K562 (cell line): ENCODE results near the gene DAPK2. TPM values are rescaled to one million over a fixed set of nuclear protein-coding genes. Genes with fewer than 3 reads are reported as not detected.

Source experiments
- ATAC-seq: fragments of 200-7000 bp; cut with Tn5 transposase; 3 replicates; pipeline ENCODE4 v1.9.1; 2020; ENCODE audit warnings: moderate library complexity
- BruUV-seq: library from RNA; stranded (reverse); fragments of 400-500 nt; replicated peaks from 2 replicates; lab custom pipeline; 2021; lab: Mats Ljungman, UMichigan
- CTCF ChIA-PET: fragments of 300-600 bp; formaldehyde crosslinking; extraction: SDS; loops from one replicate; lab custom pipeline; 2021; ENCODE audit warnings: low intra/inter-chr PET ratio; lab: Yijun Ruan, JAX
- POLR2A ChIA-PET: fragments of 300-600, 350-650 bp; sonication (Branson Sonifier 250); formaldehyde crosslinking; extraction: SDS; loops from one replicate; lab custom pipeline; 2021; ENCODE audit warnings: antibody characterized with exemption, inconsistent platforms; lab: Yijun Ruan, JAX
- DNase-seq, 4 experiments: peaks; one replicate each; pipeline versions ENCODE4 v3.0.0 to v3.0.0-alpha.2; 2011 to 2018; ENCODE audit warnings: low spot score in 3 of 4, mixed read lengths in 3 of 4; ENCODE audit errors: extremely low read depth in 1 of 4
- FAIRE-seq: peaks from 2 replicates; lab custom pipeline; 2011; peaks lifted over from hg19 to GRCh38; lab: Jason Lieb, UNC
- H2AFZ ChIP-seq: 2 replicates; pipeline ENCODE4 v1.6.0; 2011; ENCODE audit warnings: low read depth, low read length, control low read depth, inconsistent platforms
- H3K27ac ChIP-seq: fragments of 200-600 bp; 3 replicates; pipeline ENCODE4 v1.8.0; 2011; ENCODE audit warnings: low read depth, mild to moderate bottlenecking, control low read depth, inconsistent platforms, low read length, moderate library complexity, mixed read lengths; ENCODE audit errors: extremely low read depth
- H3K27me3 ChIP-seq, 2 experiments: fragments of 300-600 bp in 1 of 2; 2 replicates in 1 of 2; 3 replicates in 1 of 2; pipeline versions ENCODE4 v1.6.0 to v1.8.0; 2011; ENCODE audit warnings: inconsistent platforms in 2 of 2, low read length in 2 of 2, mild to moderate bottlenecking in 1 of 2, mixed read lengths in 1 of 2, moderate library complexity in 1 of 2; ENCODE audit not compliant: control insufficient read depth in 2 of 2, insufficient read depth in 2 of 2
- H3K36me3 ChIP-seq: fragments of 300-600 bp; 3 replicates; pipeline ENCODE4 v1.8.0; 2011; ENCODE audit warnings: mild to moderate bottlenecking, low read length, inconsistent platforms; ENCODE audit not compliant: control insufficient read depth, insufficient read depth
- H3K4me1 ChIP-seq, 2 experiments: fragments of 200-600 bp in 1 of 2; replicated peaks in 1 of 2; 2 replicates in 1 of 2; 3 replicates in 1 of 2; pipeline versions ENCODE4 v1.5.1 to v1.8.0; 2011; ENCODE audit warnings: inconsistent platforms in 2 of 2, low read length in 2 of 2, mild to moderate bottlenecking in 1 of 2, mixed read lengths in 1 of 2, moderate library complexity in 1 of 2; ENCODE audit not compliant: control insufficient read depth in 2 of 2, insufficient read depth in 2 of 2
- H3K4me2 ChIP-seq: 2 replicates; pipeline ENCODE4 v1.6.1; 2011; ENCODE audit warnings: low read length, control low read depth, inconsistent platforms, mixed read lengths; ENCODE audit not compliant: insufficient read depth
- H3K4me3 ChIP-seq: fragments of 200-600 bp; sonication (generic), shearing (Covaris generic); 2 replicates; pipeline ENCODE4 v1.5.1; 2016; ENCODE audit warnings: control low read depth, inconsistent platforms
- H3K79me2 ChIP-seq: fragments of 200-600 bp; 3 replicates; pipeline ENCODE4 v1.8.0; 2011; ENCODE audit warnings: low read length, inconsistent platforms; ENCODE audit not compliant: control insufficient read depth, insufficient read depth
- H3K9ac ChIP-seq, 2 experiments: 2 replicates each; pipeline versions ENCODE4 v1.6.0 to v1.6.1; 2011; ENCODE audit warnings: low read depth in 2 of 2, low read length in 2 of 2, control low read depth in 1 of 2, inconsistent platforms in 1 of 2, mild to moderate bottlenecking in 1 of 2, mixed read lengths in 1 of 2; ENCODE audit not compliant: insufficient read depth in 1 of 2
- H3K9me1 ChIP-seq: one replicate; pipeline ENCODE4 v1.6.0; 2011; ENCODE audit warnings: inconsistent platforms, mild to moderate bottlenecking, low read length, moderate library complexity; ENCODE audit not compliant: control insufficient read depth, insufficient read depth
- H3K9me3 ChIP-seq: replicated peaks from 2 replicates; pipeline ENCODE4 v1.5.1; 2011; ENCODE audit warnings: low read depth, low read length, inconsistent platforms; ENCODE audit not compliant: control insufficient read depth, insufficient read depth
- H4K20me1 ChIP-seq: replicated peaks from 2 replicates; pipeline ENCODE4 v1.6.1; 2011; ENCODE audit warnings: low read length, inconsistent platforms, mixed read lengths; ENCODE audit not compliant: control insufficient read depth, insufficient read depth
- CTBP1 ChIP-seq: fragments of 450-650 bp; IDR thresholded peaks from 2 replicates; pipeline ENCODE4 v1.6.1; 2016; ENCODE audit warnings: borderline replicate concordance
- KAT7 ChIP-seq: sonication (generic); formaldehyde crosslinking; IDR thresholded peaks from 2 replicates; pipeline ENCODE4 v1.8.0; 2022; ENCODE audit warnings: missing genetic modification reagents, mild to moderate bottlenecking, borderline replicate concordance
- SPI1 ChIP-seq: IDR thresholded peaks from 2 replicates; pipeline ENCODE4 v1.6.1; 2011; ENCODE audit warnings: low read depth, low read length, control low read depth, borderline replicate concordance
- XRCC5 ChIP-seq: fragments of 200-400 bp; formaldehyde crosslinking; IDR thresholded peaks from 2 replicates; pipeline ENCODE4 v1.6.1; 2017; ENCODE audit warnings: low read depth, mild to moderate bottlenecking, low read length
- ZNF23 ChIP-seq: fragments of 250-450 bp; sonication (Bioruptor Pico); IDR thresholded peaks from 2 replicates; pipeline ENCODE4 v1.4.0; 2020; ENCODE audit warnings: mild to moderate bottlenecking
- ZNF395 ChIP-seq: fragments of 200-800 bp; sonication (Bioruptor generic); IDR thresholded peaks from 2 replicates; pipeline ENCODE4 v1.6.1; 2017; ENCODE audit warnings: missing genetic modification characterization, missing compliant biosample characterization
- ZNF778 ChIP-seq: fragments of 450-650 bp; formaldehyde crosslinking; IDR thresholded peaks from 2 replicates; pipeline ENCODE4 v1.4.0; 2020; ENCODE audit warnings: mild to moderate bottlenecking, moderate library complexity
- WGBS: fragments of 100-300 bp; shearing (Covaris generic); methylation state at CpG from one replicate; pipeline ENCODE4 v1.1.6; 2016; ENCODE audit warnings: low coverage, mixed read lengths; ENCODE audit not compliant: insufficient coverage; ENCODE audit errors: missing lambda C conversion rate; 5-methylcytosine and 5-hydroxymethylcytosine counted together
- in situ Hi-C: fragments of 300-500 bp; cut with MboI; formaldehyde crosslinking; loops from 4 replicates; pipeline ENCODE4 v1.15.0; 2018; ENCODE audit warnings: inconsistent platforms, mixed read lengths
- intact Hi-C: fragments of 100-400 bp; cut with micrococcal nuclease; formaldehyde crosslinking; loops from 2 replicates; pipeline ENCODE4 v1.14.2; 2022
- polyA plus RNA-seq, 8 experiments: library from polyadenylated mRNA; depleted of rRNA in 4 of 8; stranded (reverse) in 5 of 8; unstranded in 3 of 8; fragments of >200 nt; fragmentation: Nextera tagmentation in 2 of 8; fragmentation: Illumina TruSeq in 1 of 8; extraction: Ambion mirVana in 2 of 8; extraction: Trizol in 1 of 8; gene quantifications; 2 replicates each; pipeline versions ENCODE4 v1.2.1 to v1.2.3, GENCODE V29; 2011 to 2014; ENCODE audit warnings: inconsistent platforms in 1 of 8, missing spikeins in 1 of 8
- total RNA-seq, 7 experiments: library from RNA; depleted of rRNA in 6 of 7; stranded (reverse); fragments of >200 nt in 6 of 7; fragmentation: Illumina TruSeq in 2 of 7; extraction: Trizol in 2 of 7; gene quantifications; 2 replicates each; pipeline versions ENCODE4 v1.2.1 to v1.2.3, GENCODE V29; 2011 to 2021; ENCODE audit warnings: low replicate concordance in 1 of 7
- TF ChIP-seq, protein P1 (sequence below): sonication (generic); formaldehyde crosslinking; IDR thresholded peaks from 2 replicates; pipeline ENCODE4 v1.8.0; 2022; ENCODE audit warnings: mild to moderate bottlenecking, missing genetic modification reagents

DAPK2 gene
- total and polyA plus RNA-seq, 9 of the 15 experiments (the other 6 are each of a cell fraction or from before 2014, with no cell fraction given), result 0.14 to 5.2 (median 2.2) TPM

- TF ChIP-seq SPI1, result no peak
- no peak for TF ChIP-seq KAT7 (CRISPR knock-in tag)
- TF ChIP-seq, protein P1, sequence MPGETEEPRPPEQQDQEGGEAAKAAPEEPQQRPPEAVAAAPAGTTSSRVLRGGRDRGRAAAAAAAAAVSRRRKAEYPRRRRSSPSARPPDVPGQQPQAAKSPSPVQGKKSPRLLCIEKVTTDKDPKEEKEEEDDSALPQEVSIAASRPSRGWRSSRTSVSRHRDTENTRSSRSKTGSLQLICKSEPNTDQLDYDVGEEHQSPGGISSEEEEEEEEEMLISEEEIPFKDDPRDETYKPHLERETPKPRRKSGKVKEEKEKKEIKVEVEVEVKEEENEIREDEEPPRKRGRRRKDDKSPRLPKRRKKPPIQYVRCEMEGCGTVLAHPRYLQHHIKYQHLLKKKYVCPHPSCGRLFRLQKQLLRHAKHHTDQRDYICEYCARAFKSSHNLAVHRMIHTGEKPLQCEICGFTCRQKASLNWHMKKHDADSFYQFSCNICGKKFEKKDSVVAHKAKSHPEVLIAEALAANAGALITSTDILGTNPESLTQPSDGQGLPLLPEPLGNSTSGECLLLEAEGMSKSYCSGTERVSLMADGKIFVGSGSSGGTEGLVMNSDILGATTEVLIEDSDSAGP (CRISPR knock-in tag), result no peak
- TF ChIP-seq ZNF23 (CRISPR knock-in tag), result no peak
- no peak for TF ChIP-seq ZNF778 (CRISPR knock-in tag)
- no peak for TF ChIP-seq ZNF395
- no peak for TF ChIP-seq XRCC5
- TF ChIP-seq CTBP1, result no peak
- no peak overlapping the region for H3K27ac ChIP-seq
- BruUV-seq, result no TSS peak
- no peaks in the 10 kb centered on the region for H3K27me3 ChIP-seq
- H3K4me2 ChIP-seq, result no peak overlapping the region
- 57% methylated on average over 1 of the region's 1 CpG for WGBS
- FAIRE-seq (no peak), DNase-seq (no peak), ATAC-seq (no peak)
- H3K4me1 ChIP-seq, result peaks cover 8 to 34% of the 10 kb centered on the region in 2 experiments; a peak in 4 of 5 replicates
- intact Hi-C loops (no loop called here), in situ Hi-C loops (no loop called here)
- CTCF ChIA-PET, result no interaction called here
- H3K9ac ChIP-seq, result no peak overlapping the region
- no peaks in the 10 kb centered on the region for H3K36me3 ChIP-seq
- no peak overlapping the region for H2AFZ ChIP-seq
- H4K20me1 ChIP-seq, result no peaks in the 10 kb centered on the region
- H3K9me3 ChIP-seq, result no peaks in the 10 kb centered on the region
- H3K4me3 ChIP-seq, result no peak overlapping the region
- H3K9me1 ChIP-seq, result no peaks in the 10 kb centered on the region
- POLR2A ChIA-PET, result interaction anchor here (1.0 kb wide), 1 partner anchor 17 kb away, joined by 3 read pairs; no protein-coding TSS in a partner anchor
- H3K79me2 ChIP-seq, result no peaks in the 10 kb centered on the region
Observed at GRCh38 chr15:64011736-64012135, 34.5 kb downstream of the DAPK2 start.
